GM23338 (cell line): ENCODE measurements around the gene OR56A1. TPM values are rescaled to one million over a fixed set of nuclear protein-coding genes. Genes with fewer than 3 reads are reported as not detected.

ENCODE experiments used
- ATAC-seq: fragments of 200-7000 bp; cut with Tn5 transposase; 3 replicates; pipeline ENCODE4 v1.9.1; 2020
- DNase-seq: peaks from one replicate; pipeline ENCODE4 v3.0.0-alpha.2; 2015; ENCODE audit warnings: low spot score
- H2AFZ ChIP-seq: fragments of 200-600 bp; sonication (generic); 2 replicates; pipeline ENCODE4 v1.8.0; 2016; ENCODE audit warnings: antibody characterized with exemption, mild to moderate bottlenecking, moderate library complexity
- H3F3A ChIP-seq: fragments of 200-600 bp; sonication (generic); replicated peaks from 2 replicates; pipeline ENCODE4 v1.8.0; 2017; ENCODE audit warnings: antibody characterized with exemption, mixed run types, low read depth
- H3K27ac ChIP-seq: fragments of 200-600 bp; sonication (generic); 2 replicates; pipeline ENCODE4 v1.6.1; 2016; ENCODE audit warnings: low read depth
- H3K27me3 ChIP-seq: fragments of 200-600 bp; sonication (generic); 2 replicates; pipeline ENCODE4 v1.8.0; 2016; ENCODE audit warnings: mild to moderate bottlenecking, mixed run types, moderate library complexity; ENCODE audit not compliant: insufficient read depth
- H3K36me3 ChIP-seq: fragments of 200-600 bp; sonication (generic); 2 replicates; pipeline ENCODE4 v1.8.0; 2016; ENCODE audit warnings: mild to moderate bottlenecking; ENCODE audit not compliant: insufficient read depth
- H3K4me1 ChIP-seq: fragments of 200-600 bp; sonication (generic); 2 replicates; pipeline ENCODE4 v1.8.0; 2016; ENCODE audit warnings: mild to moderate bottlenecking, moderate library complexity; ENCODE audit not compliant: insufficient read depth
- H3K4me2 ChIP-seq: fragments of 200-600 bp; sonication (generic); 2 replicates; pipeline ENCODE4 v1.7.1; 2017; ENCODE audit warnings: mixed run types
- H3K4me3 ChIP-seq: fragments of 200-600 bp; sonication (generic); 2 replicates; pipeline ENCODE4 v1.6.1; 2016; ENCODE audit warnings: mixed run types
- H3K79me2 ChIP-seq: fragments of 200-600 bp; sonication (generic); replicated peaks from 2 replicates; pipeline ENCODE4 v1.8.0; 2017; ENCODE audit warnings: mild to moderate bottlenecking; ENCODE audit not compliant: insufficient read depth
- H3K9me2 ChIP-seq: fragments of 200-600 bp; sonication (generic); 2 replicates; pipeline ENCODE4 v1.8.0; 2017; ENCODE audit not compliant: insufficient read depth
- H4K20me1 ChIP-seq: fragments of 200-600 bp; sonication (generic); replicated peaks from 2 replicates; pipeline ENCODE4 v1.8.0; 2017; ENCODE audit warnings: mild to moderate bottlenecking; ENCODE audit not compliant: insufficient read depth
- H3K27ac Mint-ChIP-seq: 2 replicates; pipeline ENCODE4 v1.8.0; 2020; ENCODE audit warnings: inconsistent platforms, mild to moderate bottlenecking, moderate library complexity, mixed read lengths
- H3K27me3 Mint-ChIP-seq: 3 replicates; pipeline ENCODE4 v1.8.0; 2022; ENCODE audit warnings: low read depth, mild to moderate bottlenecking, moderate library complexity, mixed read lengths, inconsistent platforms; ENCODE audit not compliant: insufficient read depth, poor library complexity
- H3K36me3 Mint-ChIP-seq: 3 replicates; pipeline ENCODE4 v1.8.0; 2021; ENCODE audit warnings: low read depth, mild to moderate bottlenecking, inconsistent platforms, moderate library complexity, mixed read lengths
- H3K4me1 Mint-ChIP-seq: 3 replicates; pipeline ENCODE4 v1.8.0; 2020; ENCODE audit warnings: mild to moderate bottlenecking, inconsistent platforms, mixed read lengths
- H3K4me3 Mint-ChIP-seq: 3 replicates; pipeline ENCODE4 v1.8.0; 2021; ENCODE audit warnings: moderate library complexity, mild to moderate bottlenecking, inconsistent platforms, mixed read lengths
- H3K9me3 Mint-ChIP-seq: 3 replicates; pipeline ENCODE4 v1.8.0; 2020; ENCODE audit warnings: moderate library complexity, mild to moderate bottlenecking, inconsistent platforms, mixed read lengths
- CREB1 ChIP-seq: fragments of 250-450 bp; sonication (Bioruptor Pico); IDR thresholded peaks from 2 replicates; pipeline ENCODE4 v1.5.0; 2020; ENCODE audit warnings: low read depth, mild to moderate bottlenecking, moderate library complexity
- EZH2 ChIP-seq: fragments of 200-600 bp; sonication (generic); IDR thresholded peaks from one replicate; pipeline ENCODE4 v1.8.0; 2017; ENCODE audit warnings: antibody characterized with exemption, mild to moderate bottlenecking, low read depth; ENCODE audit not compliant: unreplicated experiment
- EZH2phosphoT487 ChIP-seq: fragments of 200-600 bp; sonication (generic); IDR thresholded peaks from one replicate; pipeline ENCODE4 v1.8.1; 2018; ENCODE audit warnings: antibody characterized with exemption; ENCODE audit not compliant: unreplicated experiment
- JUNB ChIP-seq: IDR thresholded peaks from one replicate; pipeline ENCODE4 v1.6.1; 2016; ENCODE audit warnings: antibody characterized with exemption; ENCODE audit not compliant: unreplicated experiment
- NANOG ChIP-seq: IDR thresholded peaks from 2 replicates; pipeline ENCODE4 v1.6.1; 2016; ENCODE audit warnings: antibody characterized with exemption, borderline replicate concordance
- POLR2AphosphoS5 ChIP-seq: IDR thresholded peaks from 2 replicates; pipeline ENCODE4 v1.6.1; 2016; ENCODE audit warnings: antibody characterized with exemption, low read depth
- STAT1 ChIP-seq: IDR thresholded peaks from one replicate; pipeline ENCODE4 v1.6.1; 2016; ENCODE audit warnings: antibody characterized with exemption; ENCODE audit not compliant: unreplicated experiment
- ZNF114 ChIP-seq: fragments of 250-450 bp; sonication (Bioruptor Pico); IDR thresholded peaks from 2 replicates; pipeline ENCODE4 v1.5.0; 2020; ENCODE audit warnings: mild to moderate bottlenecking, moderate library complexity
- ZNF331 ChIP-seq: fragments of 250-450 bp; sonication (Bioruptor Pico); IDR thresholded peaks from 2 replicates; pipeline ENCODE4 v1.5.0; 2020; ENCODE audit warnings: low read depth, mild to moderate bottlenecking, moderate library complexity
- ZNF462 ChIP-seq: fragments of 250-450 bp; sonication (Bioruptor Pico); IDR thresholded peaks from 2 replicates; pipeline ENCODE4 v1.5.0; 2020; ENCODE audit warnings: mild to moderate bottlenecking, moderate library complexity
- polyA plus RNA-seq: library from polyadenylated mRNA; unstranded; fragments of >200 nt; fragmentation: Nextera tagmentation; extraction: Ambion mirVana; gene quantifications from 2 replicates; pipeline ENCODE4 v1.2.1, GENCODE V29; 2016
- total RNA-seq: library from RNA; depleted of rRNA; stranded (reverse); fragments of >200 nt; shearing (Covaris generic); gene quantifications from 2 replicates; pipeline ENCODE4 v1.2.3, GENCODE V29; 2014
- TF ChIP-seq, protein P1 (sequence below): IDR thresholded peaks from one replicate; pipeline ENCODE4 v1.6.1; 2018; ENCODE audit warnings: antibody characterized with exemption; ENCODE audit not compliant: unreplicated experiment
- TF ChIP-seq, protein P2 (sequence below), 2 experiments: fragments of 200-600 bp in 1 of 2; sonication (generic) in 1 of 2; conservative IDR thresholded peaks; 2 replicates each; pipeline versions ENCODE4 v1.5.1 to v1.6.1; 2016 to 2017; ENCODE audit warnings: antibody characterized with exemption in 2 of 2, low read depth in 2 of 2, mild to moderate bottlenecking in 2 of 2, moderate library complexity in 1 of 2
- TF ChIP-seq, protein P3 (sequence below): IDR thresholded peaks from 2 replicates; pipeline ENCODE4 v1.6.1; 2016; ENCODE audit warnings: antibody characterized with exemption

OR56A1 gene
- total and polyA plus RNA-seq, 2 experiments from 2014 or later = 0.06 to 0.35 TPM

- no peaks in the 10 kb centered on the region for H3K4me1 ChIP-seq
- Mint-ChIP-seq H3K4me3 (no peak overlapping the region), H3K36me3 (no peaks in the 10 kb centered on the region; the same call in 2 of the 3 replicates), H3K4me1 (no peaks in the 10 kb centered on the region; the same call in 2 of the 3 replicates), H3K27me3 (no peaks in the 10 kb centered on the region), H3K27ac (no peak overlapping the region), H3K9me3 (no peaks in the 10 kb centered on the region; the same call in 2 of the 3 replicates)
- H3K27ac ChIP-seq = no peak overlapping the region
- no peaks in the 10 kb centered on the region for H4K20me1 ChIP-seq
- no peak for TF ChIP-seq NANOG
- TF ChIP-seq, protein P1, sequence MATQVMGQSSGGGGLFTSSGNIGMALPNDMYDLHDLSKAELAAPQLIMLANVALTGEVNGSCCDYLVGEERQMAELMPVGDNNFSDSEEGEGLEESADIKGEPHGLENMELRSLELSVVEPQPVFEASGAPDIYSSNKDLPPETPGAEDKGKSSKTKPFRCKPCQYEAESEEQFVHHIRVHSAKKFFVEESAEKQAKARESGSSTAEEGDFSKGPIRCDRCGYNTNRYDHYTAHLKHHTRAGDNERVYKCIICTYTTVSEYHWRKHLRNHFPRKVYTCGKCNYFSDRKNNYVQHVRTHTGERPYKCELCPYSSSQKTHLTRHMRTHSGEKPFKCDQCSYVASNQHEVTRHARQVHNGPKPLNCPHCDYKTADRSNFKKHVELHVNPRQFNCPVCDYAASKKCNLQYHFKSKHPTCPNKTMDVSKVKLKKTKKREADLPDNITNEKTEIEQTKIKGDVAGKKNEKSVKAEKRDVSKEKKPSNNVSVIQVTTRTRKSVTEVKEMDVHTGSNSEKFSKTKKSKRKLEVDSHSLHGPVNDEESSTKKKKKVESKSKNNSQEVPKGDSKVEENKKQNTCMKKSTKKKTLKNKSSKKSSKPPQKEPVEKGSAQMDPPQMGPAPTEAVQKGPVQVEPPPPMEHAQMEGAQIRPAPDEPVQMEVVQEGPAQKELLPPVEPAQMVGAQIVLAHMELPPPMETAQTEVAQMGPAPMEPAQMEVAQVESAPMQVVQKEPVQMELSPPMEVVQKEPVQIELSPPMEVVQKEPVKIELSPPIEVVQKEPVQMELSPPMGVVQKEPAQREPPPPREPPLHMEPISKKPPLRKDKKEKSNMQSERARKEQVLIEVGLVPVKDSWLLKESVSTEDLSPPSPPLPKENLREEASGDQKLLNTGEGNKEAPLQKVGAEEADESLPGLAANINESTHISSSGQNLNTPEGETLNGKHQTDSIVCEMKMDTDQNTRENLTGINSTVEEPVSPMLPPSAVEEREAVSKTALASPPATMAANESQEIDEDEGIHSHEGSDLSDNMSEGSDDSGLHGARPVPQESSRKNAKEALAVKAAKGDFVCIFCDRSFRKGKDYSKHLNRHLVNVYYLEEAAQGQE = no peak
- TF ChIP-seq EZH2phosphoT487 = no peak
- TF ChIP-seq, protein P2, sequence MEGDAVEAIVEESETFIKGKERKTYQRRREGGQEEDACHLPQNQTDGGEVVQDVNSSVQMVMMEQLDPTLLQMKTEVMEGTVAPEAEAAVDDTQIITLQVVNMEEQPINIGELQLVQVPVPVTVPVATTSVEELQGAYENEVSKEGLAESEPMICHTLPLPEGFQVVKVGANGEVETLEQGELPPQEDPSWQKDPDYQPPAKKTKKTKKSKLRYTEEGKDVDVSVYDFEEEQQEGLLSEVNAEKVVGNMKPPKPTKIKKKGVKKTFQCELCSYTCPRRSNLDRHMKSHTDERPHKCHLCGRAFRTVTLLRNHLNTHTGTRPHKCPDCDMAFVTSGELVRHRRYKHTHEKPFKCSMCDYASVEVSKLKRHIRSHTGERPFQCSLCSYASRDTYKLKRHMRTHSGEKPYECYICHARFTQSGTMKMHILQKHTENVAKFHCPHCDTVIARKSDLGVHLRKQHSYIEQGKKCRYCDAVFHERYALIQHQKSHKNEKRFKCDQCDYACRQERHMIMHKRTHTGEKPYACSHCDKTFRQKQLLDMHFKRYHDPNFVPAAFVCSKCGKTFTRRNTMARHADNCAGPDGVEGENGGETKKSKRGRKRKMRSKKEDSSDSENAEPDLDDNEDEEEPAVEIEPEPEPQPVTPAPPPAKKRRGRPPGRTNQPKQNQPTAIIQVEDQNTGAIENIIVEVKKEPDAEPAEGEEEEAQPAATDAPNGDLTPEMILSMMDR (conservative IDR thresholded peaks at IDR 0.05; ENCODE audit: low read depth in 2 of 2) = no peak
- no peak for TF ChIP-seq ZNF331 (CRISPR knock-in tag)
- no peak for TF ChIP-seq POLR2AphosphoS5
- TF ChIP-seq ZNF462 (CRISPR knock-in tag) = no peak
- no peak for TF ChIP-seq EZH2
- no peak for TF ChIP-seq CREB1
- TF ChIP-seq, protein P3, sequence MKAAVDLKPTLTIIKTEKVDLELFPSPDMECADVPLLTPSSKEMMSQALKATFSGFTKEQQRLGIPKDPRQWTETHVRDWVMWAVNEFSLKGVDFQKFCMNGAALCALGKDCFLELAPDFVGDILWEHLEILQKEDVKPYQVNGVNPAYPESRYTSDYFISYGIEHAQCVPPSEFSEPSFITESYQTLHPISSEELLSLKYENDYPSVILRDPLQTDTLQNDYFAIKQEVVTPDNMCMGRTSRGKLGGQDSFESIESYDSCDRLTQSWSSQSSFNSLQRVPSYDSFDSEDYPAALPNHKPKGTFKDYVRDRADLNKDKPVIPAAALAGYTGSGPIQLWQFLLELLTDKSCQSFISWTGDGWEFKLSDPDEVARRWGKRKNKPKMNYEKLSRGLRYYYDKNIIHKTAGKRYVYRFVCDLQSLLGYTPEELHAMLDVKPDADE = no peak
- TF ChIP-seq JUNB = no peak
- no peak for TF ChIP-seq ZNF114 (CRISPR knock-in tag)
- no peak for TF ChIP-seq STAT1
- DNase-seq (no peak), ATAC-seq (no peak)
- no peak overlapping the region for H3K4me2 ChIP-seq
- H3K79me2 ChIP-seq = no peaks in the 10 kb centered on the region
- H3K36me3 ChIP-seq = no peaks in the 10 kb centered on the region
- H3K9me2 ChIP-seq = peaks cover 11% of the 10 kb centered on the region; the same call in 1 of the 2 replicates
- no peaks in the 10 kb centered on the region for H3K27me3 ChIP-seq
- H2AFZ ChIP-seq = no peak overlapping the region
- H3F3A ChIP-seq = no peaks in the 10 kb centered on the region
- H3K4me3 ChIP-seq = no peak overlapping the region
Measured at GRCh38 chr11:6012035-6012668, 18.4 kb downstream of the OR56A1 start.
